HG03469 (cell line): ENCODE data around the gene PRSS22.

Experiments used
- ATAC-seq: cut with Tn5 transposase; IDR thresholded peaks from one replicate; pipeline ENCODE4 v1.9.1; 2021; ENCODE audit warnings: mild to moderate bottlenecking, moderate library complexity, moderate number of reproducible peaks; ENCODE audit not compliant: unreplicated experiment

Gene PRSS22

GRCh38 chr16:2829501-2830354, 28.2 kb downstream of the PRSS22 start, which contains the start of gene ZG16B:
ZG16B (plus strand) TSS chr16:2830303; CDS start chr16:2830442, 139 bp downstream.
- ATAC-seq: no peak

- no peak for ATAC-seq
Measured at GRCh38 chr16:2828876-2829430, 29.0 kb downstream of the PRSS22 start.

GRCh38 chr16:2828521-2828840, 29.5 kb downstream of the PRSS22 start:
- ATAC-seq: no peak

- ATAC-seq: no peak
Measured at GRCh38 chr16:2827831-2828520, 30.0 kb downstream of the PRSS22 start.

- ATAC-seq: no peak
Measured at GRCh38 chr16:2827374-2827791, 30.6 kb downstream of the PRSS22 start.

GRCh38 chr16:2826591-2827373, 31.2 kb downstream of the PRSS22 start:
- ATAC-seq: no peak

- no peak for ATAC-seq
Measured at GRCh38 chr16:2825906-2826305, 32.1 kb downstream of the PRSS22 start.

- no peak for ATAC-seq
Measured at GRCh38 chr16:2825049-2825742, 32.8 kb downstream of the PRSS22 start.

GRCh38 chr16:2824626-2825025, 33.3 kb downstream of the PRSS22 start:
- no peak for ATAC-seq

- ATAC-seq: no peak
Measured at GRCh38 chr16:2822496-2822895, 35.5 kb downstream of the PRSS22 start.

GRCh38 chr16:2822158-2822495, 35.8 kb downstream of the PRSS22 start:
- ATAC-seq: no peak

GRCh38 chr16:2821487-2822157, 36.3 kb downstream of the PRSS22 start:
- no peak for ATAC-seq

GRCh38 chr16:2820836-2821486, 37.0 kb downstream of the PRSS22 start:
- no peak for ATAC-seq

GRCh38 chr16:2819939-2820835, 37.8 kb downstream of the PRSS22 start:
- ATAC-seq: no peak

GRCh38 chr16:2819179-2819938, 38.6 kb downstream of the PRSS22 start:
- no peak for ATAC-seq

GRCh38 chr16:2818272-2818876, 39.6 kb downstream of the PRSS22 start:
- no peak for ATAC-seq
